Sigmoid colon (tissue), 7 donors: ENCODE results near the gene GPR34. TPM values are rescaled to one million over a fixed set of nuclear protein-coding genes. Genes with fewer than 3 reads are reported as not detected.
"Not testable (repeated sequence)": the region's sequence is repeated elsewhere in the genome, so short reads cannot be mapped to it uniquely, and the experiment has no call there.

ENCODE experiments used
- DNase-seq: peaks from one replicate; pipeline ENCODE4 v3.0.0-alpha.2; 2019
- H3K27ac ChIP-seq, 4 donors: fragments of 200-600 bp; sonication (generic); one replicate each; pipeline ENCODE4 v1.5.1; 2016 to 2019; ENCODE audit warnings: mild to moderate bottlenecking in 1 of 4
- H3K27me3 ChIP-seq, 3 donors: fragments of 200-600 bp; sonication (generic); one replicate each; pipeline ENCODE4 v1.5.1; 2019; ENCODE audit warnings: mild to moderate bottlenecking in 1 of 3
- H3K36me3 ChIP-seq, 4 donors: fragments of 200-600 bp; sonication (generic); one replicate each; pipeline ENCODE4 v1.5.1; 2016 to 2019
- H3K4me1 ChIP-seq, 4 donors: fragments of 200-600 bp; sonication (generic); one replicate each; pipeline ENCODE4 v1.5.1; 2017 to 2019
- H3K4me3 ChIP-seq, 4 donors: fragments of 200-600 bp; sonication (generic); one replicate each; pipeline ENCODE4 v1.5.1; 2017 to 2019; ENCODE audit warnings: mild to moderate bottlenecking in 2 of 4, moderate library complexity in 1 of 4
- H3K9me3 ChIP-seq, 4 donors: fragments of 200-600 bp in 3 of 4; sonication (generic) in 3 of 4; one replicate each; pipeline versions ENCODE4 v1.5.1 to v1.6.1; 2013 to 2019
- EP300 ChIP-seq, 4 donors: sonication (generic); formaldehyde crosslinking; IDR thresholded peaks; one replicate each; pipeline ENCODE4 v1.6.1; 2017; ENCODE audit warnings: antibody characterized with exemption in 4 of 4
- POLR2A ChIP-seq, 2 donors: fragments of 450-650 bp; IDR thresholded peaks; one replicate each; pipeline ENCODE4 v1.6.1; 2016; ENCODE audit warnings: antibody characterized with exemption in 2 of 2, mild to moderate bottlenecking in 2 of 2, moderate library complexity in 2 of 2
- POLR2AphosphoS5 ChIP-seq, 4 donors: sonication (generic); formaldehyde crosslinking; IDR thresholded peaks; one replicate each; pipeline ENCODE4 v1.6.1; 2017; ENCODE audit warnings: antibody characterized with exemption in 4 of 4
- WGBS, 2 donors: extraction: QIAGEN DNeasy Blood & Tissue Kit; methylation state at CpG; one replicate each; pipeline ENCODE4 v1.1.7; 2013; 5-methylcytosine and 5-hydroxymethylcytosine counted together
- intact Hi-C: fragments of 100-400 bp; cut with DNase I; formaldehyde crosslinking; loops from one replicate; pipeline ENCODE4 v1.15.1; 2023
- polyA plus RNA-seq, 3 donors: library from polyadenylated mRNA; stranded (reverse); fragments of 200-250 nt; gene quantifications; one replicate each; pipeline ENCODE4 v1.2.3, GENCODE V29; 2013
- total RNA-seq, 4 donors: library from RNA; depleted of rRNA; stranded (reverse); fragments of >200 nt; gene quantifications; one replicate each; pipeline ENCODE4 v1.1.0, GENCODE V29; 2016
- TF ChIP-seq, protein P1 (sequence below), 4 experiments: fragments of 450-650 bp in 3 of 4; fragments of 200-600 bp in 1 of 4; IDR thresholded peaks; one replicate each; pipeline ENCODE4 v1.5.1; 2016 to 2019; ENCODE audit warnings: antibody characterized with exemption in 4 of 4, mild to moderate bottlenecking in 3 of 4, moderate library complexity in 2 of 4
- donor health status: healthy with polysubstance abuse.
- donor health status: Bipolar disorder and iron deficiency.
- donor health status: healthy.

GPR34 gene
- total and polyA plus RNA-seq, 7 donors = 4.6 to 27.7 (median 10.5) TPM

DNA sequence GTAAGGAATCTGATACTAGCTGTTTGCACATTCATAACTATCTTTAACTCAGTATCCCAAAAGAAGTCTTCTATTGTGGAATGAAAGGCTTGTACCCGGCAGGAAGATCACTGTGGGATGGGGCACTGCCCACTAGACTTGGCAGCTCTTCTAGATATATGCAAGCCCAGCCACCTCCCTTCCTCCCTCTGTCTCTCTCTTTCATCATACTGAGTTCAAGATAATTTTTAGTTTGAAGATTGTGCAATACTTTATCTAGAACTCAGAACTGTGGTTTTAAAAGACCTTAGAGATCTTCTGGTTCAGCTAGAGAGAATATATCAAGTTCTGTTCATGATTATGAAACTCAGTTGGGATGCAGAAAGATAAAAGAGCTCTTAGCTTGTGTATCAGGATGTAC lies 22.5 kb upstream of the GPR34 start:
- Histone ChIP-seq H3K4me1 (peaks cover 0 to 6% (median 0%) of the 10 kb centered on the region in 4 donors), H3K27me3 (no peaks in the 10 kb centered on the region), H3K36me3 (no peaks in the 10 kb centered on the region), H3K27ac (no peak overlapping the region), H3K9me3 (no peaks in the 10 kb centered on the region), H3K4me3 (no peak overlapping the region)
- no peak for TF ChIP-seq POLR2A (IDR thresholded peaks at IDR 0.05)
- 53 to 79% methylated on average over 1 of the region's 1 CpG for WGBS, 2 donors
- no peak for DNase-seq
- intact Hi-C loops = no loop called here

DNA sequence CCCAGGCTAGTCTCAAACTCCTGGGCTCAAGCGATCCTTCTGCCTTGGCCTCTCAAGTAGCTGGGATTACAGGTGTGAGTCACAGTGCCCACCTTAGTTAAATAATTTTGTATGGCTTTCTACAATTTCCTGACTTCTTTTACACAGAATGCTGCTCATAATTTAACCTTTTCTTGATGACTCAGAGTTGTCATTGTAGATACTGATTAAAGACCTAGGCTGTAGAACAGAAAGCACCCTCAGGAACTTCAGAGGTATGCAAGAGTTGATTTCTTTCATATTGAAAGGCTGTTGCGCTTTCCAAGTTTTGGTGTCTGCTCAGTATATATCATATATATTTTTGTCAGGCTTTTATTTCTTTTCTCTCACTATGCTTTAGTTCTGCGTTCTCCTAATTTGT lies 21.1 kb upstream of the GPR34 start:
- no peak overlapping the region for H3K27ac ChIP-seq
- WGBS, 2 donors = 86 to 95% methylated on average over 3 of the region's 3 CpGs
- no peak overlapping the region for H3K4me3 ChIP-seq
- H3K36me3 ChIP-seq = no peaks in the 10 kb centered on the region
- no peaks in the 10 kb centered on the region for H3K4me1 ChIP-seq
- no peaks in the 10 kb centered on the region for H3K9me3 ChIP-seq
- TF ChIP-seq, protein P1, sequence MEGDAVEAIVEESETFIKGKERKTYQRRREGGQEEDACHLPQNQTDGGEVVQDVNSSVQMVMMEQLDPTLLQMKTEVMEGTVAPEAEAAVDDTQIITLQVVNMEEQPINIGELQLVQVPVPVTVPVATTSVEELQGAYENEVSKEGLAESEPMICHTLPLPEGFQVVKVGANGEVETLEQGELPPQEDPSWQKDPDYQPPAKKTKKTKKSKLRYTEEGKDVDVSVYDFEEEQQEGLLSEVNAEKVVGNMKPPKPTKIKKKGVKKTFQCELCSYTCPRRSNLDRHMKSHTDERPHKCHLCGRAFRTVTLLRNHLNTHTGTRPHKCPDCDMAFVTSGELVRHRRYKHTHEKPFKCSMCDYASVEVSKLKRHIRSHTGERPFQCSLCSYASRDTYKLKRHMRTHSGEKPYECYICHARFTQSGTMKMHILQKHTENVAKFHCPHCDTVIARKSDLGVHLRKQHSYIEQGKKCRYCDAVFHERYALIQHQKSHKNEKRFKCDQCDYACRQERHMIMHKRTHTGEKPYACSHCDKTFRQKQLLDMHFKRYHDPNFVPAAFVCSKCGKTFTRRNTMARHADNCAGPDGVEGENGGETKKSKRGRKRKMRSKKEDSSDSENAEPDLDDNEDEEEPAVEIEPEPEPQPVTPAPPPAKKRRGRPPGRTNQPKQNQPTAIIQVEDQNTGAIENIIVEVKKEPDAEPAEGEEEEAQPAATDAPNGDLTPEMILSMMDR (IDR thresholded peaks at IDR 0.05) = no peak
- TF ChIP-seq EP300 (IDR thresholded peaks at IDR 0.05) (no peak), POLR2AphosphoS5 (IDR thresholded peaks at IDR 0.05) (no peak), POLR2A (IDR thresholded peaks at IDR 0.05) (no peak)
- DNase-seq = no peak
- intact Hi-C loops = no loop called here
- H3K27me3 ChIP-seq = no peaks in the 10 kb centered on the region

DNA sequence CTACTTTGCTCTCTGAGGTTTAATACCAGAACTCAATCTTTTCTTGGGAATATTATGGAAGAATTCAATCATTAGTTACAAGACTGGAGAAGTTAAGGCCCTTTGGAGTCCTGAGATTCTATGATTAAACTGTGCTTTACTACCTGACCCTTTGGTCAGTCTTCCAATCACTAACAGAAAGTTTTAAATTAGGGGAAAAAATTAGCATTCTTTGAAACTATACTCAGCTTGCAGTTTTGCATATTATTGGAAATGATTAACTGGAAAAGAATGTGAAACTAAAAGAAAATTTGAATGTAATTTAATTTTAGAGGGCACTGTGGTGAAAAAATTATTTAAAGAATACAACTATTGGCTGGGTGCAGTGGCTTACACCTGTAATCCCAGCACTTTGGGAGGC lies 18.7 kb upstream of the GPR34 start:
- H3K4me3 ChIP-seq = no peak overlapping the region
- no peaks in the 10 kb centered on the region for H3K4me1 ChIP-seq
- H3K9me3 ChIP-seq = no peaks in the 10 kb centered on the region
- TF ChIP-seq, protein P1 (IDR thresholded peaks at IDR 0.05) = no peak
- no peak for TF ChIP-seq EP300 (IDR thresholded peaks at IDR 0.05)
- no peak for TF ChIP-seq POLR2AphosphoS5 (IDR thresholded peaks at IDR 0.05)
- TF ChIP-seq POLR2A (IDR thresholded peaks at IDR 0.05) = no peak
- no peaks in the 10 kb centered on the region for H3K27me3 ChIP-seq
- no peak overlapping the region for H3K27ac ChIP-seq
- no peaks in the 10 kb centered on the region for H3K36me3 ChIP-seq
- intact Hi-C loops = no loop called here
- DNase-seq = no peak

DNA sequence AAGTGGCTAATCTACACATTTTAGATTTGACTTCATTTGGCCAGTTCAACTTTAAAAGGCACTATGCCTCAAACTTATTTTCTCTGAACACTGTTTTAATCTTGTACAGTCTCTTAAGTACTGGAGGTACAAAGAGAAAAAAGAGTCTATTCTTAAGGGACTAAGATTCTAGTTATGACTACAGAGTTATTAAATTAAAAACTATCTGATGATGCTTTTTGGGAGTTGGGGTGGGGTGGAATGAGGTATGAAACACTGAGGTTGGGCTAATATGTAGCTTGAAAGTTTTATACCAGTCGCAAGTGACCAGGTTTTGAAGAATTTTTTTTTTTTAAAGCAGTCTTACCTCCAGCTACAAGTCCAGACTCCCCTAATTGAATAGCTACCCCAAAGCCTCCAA lies 17.7 kb upstream of the GPR34 start:
- H3K9me3 ChIP-seq = no peaks in the 10 kb centered on the region
- WGBS, 2 donors = 81 to 83% methylated on average over 1 of the region's 1 CpG
- H3K27ac ChIP-seq = no peak overlapping the region
- H3K27me3 ChIP-seq = no peaks in the 10 kb centered on the region
- H3K4me1 ChIP-seq = no peaks in the 10 kb centered on the region
- no peak for DNase-seq
- TF ChIP-seq, protein P1 (IDR thresholded peaks at IDR 0.05) = no peak
- TF ChIP-seq POLR2A (IDR thresholded peaks at IDR 0.05) = no peak
- no peak for TF ChIP-seq EP300 (IDR thresholded peaks at IDR 0.05)
- TF ChIP-seq POLR2AphosphoS5 (IDR thresholded peaks at IDR 0.05) = no peak
- no peaks in the 10 kb centered on the region for H3K36me3 ChIP-seq
- intact Hi-C loops = no loop called here
- H3K4me3 ChIP-seq = no peak overlapping the region

DNA sequence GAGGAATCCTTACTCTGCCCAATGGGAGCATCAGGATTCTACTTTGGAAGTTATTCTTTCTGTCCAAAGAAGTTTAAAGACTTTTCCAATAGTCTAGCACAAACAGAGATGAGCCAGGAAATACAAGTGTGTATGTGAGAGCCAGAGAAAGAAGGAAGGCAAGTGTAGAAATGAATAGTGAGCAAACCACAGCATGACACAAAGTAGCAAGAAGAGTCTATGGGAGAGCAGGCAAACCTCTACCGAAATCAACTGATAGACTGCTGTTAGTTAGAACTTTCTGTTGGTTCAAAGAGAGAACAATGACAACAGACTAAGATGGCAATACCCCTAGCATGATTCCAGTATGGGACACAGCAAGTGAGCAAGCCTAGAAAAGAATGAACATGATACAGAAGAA lies 16.1 kb upstream of the GPR34 start:
- no peak overlapping the region for H3K4me3 ChIP-seq
- intact Hi-C loops = no loop called here
- H3K27me3 ChIP-seq = no peaks in the 10 kb centered on the region
- H3K36me3 ChIP-seq = no peaks in the 10 kb centered on the region
- no peaks in the 10 kb centered on the region for H3K4me1 ChIP-seq
- H3K9me3 ChIP-seq = no peaks in the 10 kb centered on the region
- no peak for DNase-seq
- WGBS, 2 donors = 82 to 94% methylated on average over 1 of the region's 1 CpG
- no peak for TF ChIP-seq POLR2AphosphoS5 (IDR thresholded peaks at IDR 0.05)
- TF ChIP-seq, protein P1 (IDR thresholded peaks at IDR 0.05) = no peak
- no peak for TF ChIP-seq POLR2A (IDR thresholded peaks at IDR 0.05)
- TF ChIP-seq EP300 (IDR thresholded peaks at IDR 0.05) = no peak
- no peak overlapping the region for H3K27ac ChIP-seq

GRCh38 chrX:41676361-41676760 lies 12.4 kb upstream of the GPR34 start:
- intact Hi-C loops, H3K27ac ChIP-seq, H3K4me1 ChIP-seq, DNase-seq, H3K9me3 ChIP-seq, H3K27me3 ChIP-seq, H3K36me3 ChIP-seq, H3K4me3 ChIP-seq: not testable (repeated sequence)
- 98% methylated on average over 15 of the region's 15 CpGs for WGBS, 2 donors
